ENCODE data around the gene KRTAP19-7.

Gene KRTAP19-7

GRCh38 chr21:30561264-30561895, at the start of gene KRTAP19-7:
Gene KRTAP19-7 (minus strand): TSS chr21:30561314. CDS start chr21:30561289, 25 bp downstream.
- DNase-seq = no peak

- DNase-seq = no peak
These were observed 44.9 kb upstream of the KRTAP19-7 start for GRCh38 chr21:30605968-30606367.

GRCh38 chr21:30600787-30601186, 39.7 kb upstream of the KRTAP19-7 start, which contains the start of gene KRTAP22-1:
Gene KRTAP22-1 (plus strand): TSS chr21:30601087.
- DNase-seq = no peak

- no peak for DNase-seq
These were observed 37.7 kb upstream of the KRTAP19-7 start, which contains the start of gene KRTAP6-2 for GRCh38 chr21:30598802-30599201. Gene KRTAP6-2 (minus strand): TSS chr21:30598902. CDS start chr21:30598874, 28 bp downstream.

GRCh38 chr21:30592140-30592539, 31.0 kb upstream of the KRTAP19-7 start, which contains the start of gene KRTAP6-3:
Gene KRTAP6-3 (plus strand): TSS chr21:30592440. CDS start chr21:30592446, 6 bp downstream.
- no peak for DNase-seq

- no peak for DNase-seq
These were observed 29.2 kb upstream of the KRTAP19-7 start, which contains the start of gene KRTAP22-2 for GRCh38 chr21:30590297-30590696. Gene KRTAP22-2 (minus strand): TSS chr21:30590397.

GRCh38 chr21:30582870-30583269, 21.8 kb upstream of the KRTAP19-7 start:
- no peak for DNase-seq

- DNase-seq = no peak
These were observed 19.0 kb upstream of the KRTAP19-7 start for GRCh38 chr21:30580132-30580531.

GRCh38 chr21:30579346-30579745, 18.2 kb upstream of the KRTAP19-7 start:
- DNase-seq = no peak

- DNase-seq = no peak
These were observed 16.7 kb upstream of the KRTAP19-7 start for GRCh38 chr21:30577766-30578165.

GRCh38 chr21:30567617-30568016, 6.5 kb upstream of the KRTAP19-7 start:
- no peak for DNase-seq

- DNase-seq = no peak
These were observed 2.5 kb upstream of the KRTAP19-7 start for GRCh38 chr21:30563630-30564029.

- no peak for DNase-seq
These were observed 2.0 kb upstream of the KRTAP19-7 start for GRCh38 chr21:30563072-30563471.

GRCh38 chr21:30561957-30562356, 843 bp upstream of the KRTAP19-7 start:
- no peak for DNase-seq

GRCh38 chr21:30555095-30555494, 6.0 kb downstream of the KRTAP19-7 start:
- DNase-seq = no peak

- DNase-seq = no peak
These were observed 8.3 kb downstream of the KRTAP19-7 start for GRCh38 chr21:30552782-30553181.

- no peak for DNase-seq
These were observed 19.4 kb downstream of the KRTAP19-7 start, which contains the start of gene KRTAP19-6 for GRCh38 chr21:30541764-30542163. Gene KRTAP19-6 (minus strand): TSS chr21:30541864. CDS start chr21:30541833, 31 bp downstream.

- no peak for DNase-seq
These were observed 42.2 kb downstream of the KRTAP19-7 start for GRCh38 chr21:30518876-30519275.

GRCh38 chr21:30515681-30516080, 45.4 kb downstream of the KRTAP19-7 start:
- no peak for DNase-seq
